A375 (cell line): Measurements from ENCODE around the gene LSM14A. TPM values are rescaled to one million over a fixed set of nuclear protein-coding genes. Genes with fewer than 3 reads are reported as not detected.

Experiments used
- total RNA-seq: library from RNA; depleted of rRNA; stranded (reverse); fragments of >200 nt; shearing (Covaris generic); gene quantifications from 2 replicates; pipeline ENCODE4 v1.2.3, GENCODE V29; 2014; rRNA removed

LSM14A gene
- 76.1 and 105 TPM in 2 replicates for total RNA-seq

DNA sequence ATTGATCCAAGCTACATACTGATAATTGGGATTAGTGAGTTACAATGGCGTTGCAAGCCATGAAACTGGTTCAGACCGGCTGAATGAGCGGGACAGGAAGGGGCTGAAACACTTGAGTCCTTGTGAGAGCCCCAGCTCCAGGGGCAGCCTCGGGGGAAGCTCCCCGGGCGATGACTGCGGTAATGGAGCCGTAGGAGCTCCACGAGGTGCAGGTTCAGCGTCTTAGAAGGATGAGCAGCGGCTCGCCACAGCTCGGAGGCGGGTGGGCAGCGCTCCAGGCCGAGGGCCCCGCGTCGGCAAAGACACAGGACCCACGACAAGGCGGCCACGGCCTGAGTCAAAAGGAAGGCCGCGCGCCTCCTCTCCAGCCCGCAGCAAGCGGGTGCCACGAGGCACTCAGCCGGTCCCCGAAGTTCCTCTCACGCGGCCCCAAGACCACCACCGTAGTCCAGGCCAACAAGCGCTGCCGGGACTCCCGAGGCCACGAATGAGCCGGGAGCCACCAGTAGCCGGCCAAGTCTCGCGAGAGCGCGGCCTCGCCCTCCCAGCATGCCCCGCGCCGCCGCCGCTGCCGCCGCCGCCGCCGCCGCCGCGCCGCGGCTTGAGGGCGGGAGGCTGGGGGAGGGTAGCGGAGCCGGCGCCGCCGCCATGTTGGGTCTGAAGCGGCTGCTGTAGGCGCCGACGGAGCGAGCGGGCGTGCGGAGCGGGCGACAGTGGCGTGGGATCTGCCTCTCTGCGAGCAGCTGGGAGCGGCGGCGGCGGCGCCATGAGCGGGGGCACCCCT is at the start of gene LSM14A:
Gene LSM14A, plus strand, starts transcription at position 628 of the 784 bp plus-strand sequence. Its CDS starts 139 bp downstream, at position 767.

DNA sequence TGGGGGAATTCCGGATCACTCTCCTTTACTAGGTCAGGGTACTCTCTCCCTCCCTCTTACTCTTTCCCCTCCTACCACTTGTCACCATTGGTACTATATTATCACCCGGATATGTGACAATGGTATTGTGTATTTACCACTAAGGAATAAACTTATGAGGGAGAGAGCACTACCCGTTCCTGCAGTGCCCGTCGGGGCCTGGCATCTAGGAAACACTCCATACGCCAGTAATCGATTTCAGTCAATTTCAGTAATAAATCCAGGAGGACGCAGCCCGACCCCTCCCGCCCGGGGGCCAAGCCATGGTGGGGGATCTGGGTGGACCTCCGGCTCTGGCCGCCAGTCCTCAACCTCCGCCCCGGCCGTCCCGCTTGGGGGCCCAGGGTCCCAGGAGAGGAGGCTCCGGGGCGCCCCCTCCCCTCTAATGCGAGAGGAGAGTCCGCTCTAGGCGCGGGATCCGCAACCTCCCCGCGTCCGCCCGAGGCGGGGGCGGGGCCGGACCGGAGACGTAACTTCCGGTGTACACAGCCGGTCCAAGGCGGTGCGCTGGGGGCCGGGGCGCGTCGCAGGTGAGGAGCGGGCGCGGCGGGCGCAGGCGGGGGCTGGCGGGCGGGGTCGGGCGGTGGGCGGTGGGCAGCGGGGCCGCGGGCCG is 81.9 kb downstream of the LSM14A start, which contains the start of gene GARRE1:
Gene GARRE1, plus strand, starts transcription at position 509 of the 652 bp plus-strand sequence. CDS start 45,920 bp downstream, outside the sequence.

Other genes starting within 250 kb of the LSM14A start
- 11.6 and 13.1 TPM in 2 replicates for gene GARRE1, start 82.0 kb downstream of the LSM14A start, total RNA-seq
- 201 and 216 TPM in 2 replicates for gene GPI, start 192.7 kb downstream of the LSM14A start, total RNA-seq
- gene PDCD2L, start 231.9 kb downstream of the LSM14A start, total RNA-seq, result 30.3 and 35.8 TPM in 2 replicates